GM20431 (cell line): ENCODE measurements around the gene APOL3.
"Not testable (repeated sequence)": the region's sequence is repeated elsewhere in the genome, so short reads cannot be mapped to it uniquely, and the experiment has no call there.

Source experiments
- in situ Hi-C: fragments of 300-500 bp; cut with MseI, MboI; formaldehyde crosslinking; loops from one replicate; pipeline ENCODE4 v1.15.0; 2020; ENCODE audit warnings: low sequenced_read_pairs; ENCODE audit not compliant: unreplicated experiment

The APOL3 gene

DNA sequence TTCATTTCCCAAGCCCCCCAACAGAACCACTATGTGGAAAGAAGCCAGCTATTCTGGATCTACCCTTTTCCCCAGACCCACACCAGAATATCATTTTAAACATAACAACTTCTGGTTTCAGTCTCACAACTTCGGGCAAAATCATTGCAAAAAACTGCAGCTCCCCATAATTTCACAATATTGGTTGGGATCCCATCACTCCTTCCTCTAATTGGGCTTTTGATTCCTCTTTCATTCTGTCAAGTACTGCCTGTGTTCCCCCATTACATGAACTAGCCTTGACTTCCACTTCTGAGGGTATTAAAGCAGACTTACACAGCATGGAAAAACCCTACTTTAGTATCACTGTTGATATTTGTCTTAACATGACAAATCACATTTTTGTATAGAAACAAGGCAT, 4.1 kb upstream of the APOL3 start:
- in situ Hi-C loops = no loop called here

DNA sequence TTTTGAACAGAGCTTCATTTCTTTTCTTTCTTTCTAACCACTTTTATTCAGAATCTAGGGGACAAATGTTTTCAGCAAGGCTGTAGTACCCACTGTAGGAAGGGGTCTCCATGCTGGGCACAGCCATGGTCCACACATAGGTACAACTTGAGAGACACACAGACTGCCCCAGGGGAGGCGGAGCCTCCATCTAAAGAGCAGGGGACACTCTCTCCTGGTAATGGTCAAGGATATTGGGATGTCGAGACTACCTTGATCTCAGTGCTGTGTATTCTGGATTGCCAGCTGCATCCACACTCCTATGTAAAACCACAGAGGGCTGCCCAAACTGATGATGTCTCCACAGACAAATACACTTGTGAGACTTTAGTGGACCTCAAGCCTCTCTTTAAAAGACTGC, 2.9 kb upstream of the APOL3 start:
- in situ Hi-C loops = no loop called here

DNA sequence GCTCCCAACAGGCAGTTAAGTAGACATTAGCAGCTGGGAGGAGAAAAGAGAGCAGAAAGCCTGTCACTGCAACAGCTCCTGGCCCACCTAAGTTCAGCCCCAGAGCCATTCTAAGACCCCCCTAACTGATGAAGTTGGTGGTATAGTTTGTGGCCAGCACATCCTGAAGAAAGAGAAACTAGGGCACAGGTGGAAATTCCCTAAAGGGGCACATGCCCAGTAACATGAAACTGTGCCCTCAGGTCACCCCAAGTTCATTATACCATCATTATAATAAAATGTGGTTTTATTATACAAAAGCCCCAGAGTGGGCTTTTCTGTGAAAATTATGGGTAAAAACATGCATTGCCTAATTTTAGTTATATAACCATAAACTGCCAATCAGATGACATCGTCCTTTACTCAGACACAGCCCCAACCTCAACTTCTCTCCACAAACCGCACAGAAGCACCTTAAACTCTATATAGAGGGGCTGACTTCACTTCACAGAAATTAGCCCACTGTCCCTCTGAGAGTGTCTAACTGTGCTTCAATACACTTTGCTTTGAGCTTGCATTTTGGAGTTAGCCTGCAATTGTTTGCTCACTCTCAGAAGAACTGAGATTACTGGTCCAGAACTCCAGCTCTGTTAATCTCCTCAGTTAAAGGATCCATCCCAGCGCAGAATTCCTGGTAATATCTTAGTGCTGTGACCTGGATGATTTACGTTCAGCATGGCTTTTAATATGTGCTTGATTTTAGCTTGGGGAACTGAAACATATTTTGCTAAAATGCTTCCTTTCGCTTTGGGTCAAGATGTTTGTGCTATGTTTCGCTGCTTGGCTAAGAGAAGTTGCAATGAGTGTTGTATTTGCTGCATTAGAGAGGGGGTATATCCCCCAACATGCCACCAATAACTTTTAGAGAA, 1.8 kb upstream of the APOL3 start:
- in situ Hi-C loops = no loop called here

GRCh38 chr22:36161793-36162126, 1.2 kb upstream of the APOL3 start:
- in situ Hi-C loops = not testable (repeated sequence)

DNA sequence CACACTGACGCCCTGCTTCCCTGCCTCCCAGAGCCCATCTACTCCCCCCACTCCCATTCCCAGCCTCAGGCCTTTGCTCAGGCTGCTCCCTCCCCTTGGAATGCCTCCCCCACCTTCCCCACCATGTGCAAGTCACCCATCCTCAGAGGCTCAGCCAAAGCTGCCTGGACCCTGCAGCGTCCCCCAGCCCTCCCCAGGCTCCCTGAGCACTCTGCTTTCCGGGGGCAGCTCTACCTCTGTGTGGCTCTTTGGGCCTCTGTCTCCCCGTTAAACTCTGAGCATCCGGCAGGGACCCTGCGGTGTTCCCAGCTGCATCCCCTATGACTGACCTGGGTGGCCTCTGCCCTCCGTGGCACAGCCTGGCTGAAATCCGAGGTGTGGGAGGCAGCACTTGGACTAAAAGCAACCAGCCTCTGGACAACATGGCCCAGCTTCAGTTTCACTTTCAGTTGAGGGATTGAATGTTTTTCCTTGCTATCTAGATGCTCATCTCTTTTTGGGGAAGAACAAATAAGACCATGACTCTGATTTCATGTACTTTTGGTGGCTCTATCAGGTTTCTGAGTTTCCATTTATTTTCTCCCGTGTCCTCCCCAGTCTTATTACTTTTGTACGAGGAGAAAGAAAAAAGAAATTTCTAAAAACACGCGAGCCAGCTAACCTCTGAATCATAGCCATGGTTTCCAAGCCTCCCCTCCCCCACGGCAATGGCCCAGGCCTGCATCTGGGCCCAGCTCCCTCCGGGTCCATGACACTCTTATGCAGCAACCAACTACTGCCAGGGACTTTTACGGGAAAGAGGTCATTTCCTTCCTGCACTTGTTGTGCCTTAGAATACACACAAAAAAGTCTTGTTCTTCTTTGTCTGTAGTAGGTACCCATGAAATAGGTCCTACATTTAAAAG, 3.8 kb downstream of the APOL3 start:
- in situ Hi-C loops = no loop called here

GRCh38 chr22:36156119-36156514, 4.4 kb downstream of the APOL3 start:
- in situ Hi-C loops = no loop called here

GRCh38 chr22:36155702-36156101, 4.9 kb downstream of the APOL3 start:
- in situ Hi-C loops = no loop called here

DNA sequence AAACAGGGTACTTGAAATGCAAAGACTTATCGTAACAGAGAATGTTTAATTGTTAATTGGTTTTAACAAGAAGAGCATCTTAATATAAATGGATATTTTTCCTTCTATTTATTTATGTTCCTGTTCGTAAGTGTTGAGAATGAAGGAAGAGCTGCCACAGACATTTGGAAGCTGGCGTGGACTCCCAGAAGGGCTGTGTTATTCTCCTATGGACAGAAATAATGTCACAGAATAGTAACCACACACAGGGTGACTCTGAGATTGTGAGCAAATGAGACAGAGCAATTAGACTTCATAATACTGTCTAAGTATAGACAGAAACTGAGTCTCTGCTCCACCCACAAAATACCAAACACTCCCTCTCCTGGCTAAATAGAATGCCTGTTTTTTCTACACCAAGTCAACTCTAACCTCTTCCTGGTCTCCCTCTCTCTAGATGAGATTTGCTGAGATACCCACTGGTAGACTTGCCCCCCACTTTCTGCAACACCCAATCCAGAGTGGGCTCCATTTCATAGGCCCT, 6.1 kb downstream of the APOL3 start:
- in situ Hi-C loops = no loop called here

GRCh38 chr22:36153501-36154422, 6.8 kb downstream of the APOL3 start:
- in situ Hi-C loops = no loop called here

- in situ Hi-C loops = not testable (repeated sequence)
These were observed 7.7 kb downstream of the APOL3 start for GRCh38 chr22:36152821-36153220.

GRCh38 chr22:36152088-36152487, 8.5 kb downstream of the APOL3 start:
- in situ Hi-C loops = no loop called here

GRCh38 chr22:36151006-36151595, 9.5 kb downstream of the APOL3 start:
- in situ Hi-C loops = no loop called here

DNA sequence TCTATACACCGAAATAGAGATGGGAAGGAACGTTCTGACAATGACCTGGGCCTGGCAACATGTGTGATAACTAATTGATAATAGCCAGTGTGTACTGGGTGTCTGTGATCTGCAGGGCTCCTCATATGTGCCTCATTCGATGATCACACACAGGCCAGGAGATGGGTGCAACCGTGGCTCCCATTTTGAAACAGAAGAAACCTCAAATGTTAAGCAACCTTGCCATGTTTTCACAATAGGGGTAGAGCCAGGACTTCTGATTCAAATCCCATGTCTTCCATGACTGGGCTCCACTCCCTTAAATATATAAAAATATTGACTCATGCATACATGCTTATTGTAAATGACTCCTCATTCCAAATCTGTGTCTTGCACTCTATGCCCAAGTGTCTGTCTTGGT, 11.1 kb downstream of the APOL3 start:
- in situ Hi-C loops = loop anchor here (25.0 kb wide), 1 partner anchor 537 kb away; the partner anchor contains the start of gene MB

- in situ Hi-C loops = loop anchor here (25.0 kb wide), 1 partner anchor 536 kb away; the partner anchor contains the start of gene MB
These were observed 12.1 kb downstream of the APOL3 start for GRCh38 chr22:36148411-36148810.

DNA sequence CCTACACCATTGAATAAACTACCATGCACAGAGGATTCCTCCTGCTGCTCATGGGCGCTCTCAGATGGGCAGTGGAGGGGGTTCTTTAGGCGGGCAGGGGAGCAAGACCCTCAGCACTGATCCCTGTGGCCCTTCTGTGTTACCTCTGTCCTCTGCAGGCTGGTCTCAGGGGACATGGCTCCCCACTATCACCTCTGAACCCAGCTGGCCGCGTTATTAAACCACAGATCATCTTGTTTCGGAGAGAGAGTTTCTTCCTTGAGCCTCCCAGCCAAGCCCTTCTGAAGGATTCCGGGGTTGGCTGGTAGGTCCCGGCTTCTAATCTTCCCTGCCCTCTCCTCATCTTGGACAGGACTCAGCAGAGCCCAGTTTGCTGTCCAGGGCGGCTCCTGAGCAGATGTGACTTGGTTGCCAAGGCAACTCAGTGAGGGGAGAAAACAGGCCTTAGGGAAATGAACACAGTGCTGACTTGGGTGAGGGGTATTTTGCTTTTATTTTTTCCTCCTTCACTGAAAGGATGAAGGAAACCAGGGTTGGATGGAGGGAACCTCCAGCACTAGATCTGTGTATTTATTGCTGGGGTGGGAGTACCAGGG, 13.3 kb downstream of the APOL3 start:
- in situ Hi-C loops = loop anchor here (25.0 kb wide), 1 partner anchor 535 kb away; the partner anchor contains the start of gene MB

GRCh38 chr22:36145881-36146280, 14.7 kb downstream of the APOL3 start:
- in situ Hi-C loops = loop anchor here (25.0 kb wide), 1 partner anchor 534 kb away; the partner anchor contains the start of gene MB

GRCh38 chr22:36144886-36145541, 15.5 kb downstream of the APOL3 start:
- in situ Hi-C loops = loop anchor here (25.0 kb wide), 1 partner anchor 533 kb away; the partner anchor contains the start of gene MB

DNA sequence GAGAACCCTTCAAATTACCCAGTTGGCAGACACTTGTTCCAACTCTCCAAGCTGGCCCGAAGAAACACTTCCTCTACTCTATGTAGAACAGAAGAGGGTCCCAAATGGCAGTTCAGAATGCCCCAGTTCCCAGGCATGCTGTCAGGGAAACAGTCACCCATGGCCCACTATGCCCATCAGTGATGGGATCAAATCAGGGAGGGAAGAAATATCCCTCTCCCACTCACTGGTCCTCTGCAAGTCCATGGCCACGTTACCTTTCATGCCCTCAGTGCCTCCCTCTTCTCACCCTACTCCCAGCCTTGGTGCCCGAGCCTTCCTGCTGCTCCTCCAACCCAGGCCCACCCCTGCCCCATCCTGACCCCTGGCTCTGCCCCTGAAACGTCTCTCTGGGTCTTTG, 16.6 kb downstream of the APOL3 start:
- in situ Hi-C loops = loop anchor here (25.0 kb wide), 1 partner anchor 532 kb away; the partner anchor contains the start of gene MB
